ENCODE results near the gene IGF2.

IGF2 gene

DNA sequence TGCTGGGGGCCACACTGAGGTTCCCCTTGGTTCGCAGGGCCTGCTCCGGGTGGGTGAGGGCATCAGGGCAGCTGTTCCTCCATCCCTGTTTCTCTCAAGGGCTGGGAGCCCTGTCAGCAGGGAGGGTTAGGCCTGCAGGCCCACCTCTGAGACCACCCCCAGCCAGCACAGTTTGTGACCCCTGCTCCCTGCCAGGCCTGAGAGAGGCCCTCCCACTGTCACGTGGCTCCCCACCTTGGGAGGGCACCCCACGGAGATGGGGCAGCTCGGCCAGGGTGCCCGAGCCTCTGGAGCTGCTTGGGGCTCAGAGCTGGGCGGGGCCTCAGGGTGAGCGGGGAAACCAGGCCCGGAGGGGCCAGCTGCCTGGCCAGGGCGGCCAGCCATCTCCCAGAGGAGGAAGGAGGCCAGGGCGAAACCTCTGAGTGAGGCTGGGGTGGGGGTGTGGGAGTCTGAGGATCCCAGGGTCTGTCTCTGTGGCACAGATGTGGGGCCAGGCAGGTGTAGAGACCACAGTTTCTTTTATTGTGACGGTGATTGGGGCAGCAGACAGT is 24.3 kb upstream of the IGF2 start:
- TF ChIP-seq ESRRG (CRISPR knock-in tag; IDR thresholded peaks at IDR 0.05) (no peak), ARNTL (CRISPR knock-in tag; IDR thresholded peaks at IDR 0.05; ENCODE audit: borderline replicate concordance, low read depth) (no peak), POU6F1 (CRISPR knock-in tag; IDR thresholded peaks at IDR 0.05; ENCODE audit: borderline replicate concordance, low read depth) (no peak)
- ATAC-seq = no peak

DNA sequence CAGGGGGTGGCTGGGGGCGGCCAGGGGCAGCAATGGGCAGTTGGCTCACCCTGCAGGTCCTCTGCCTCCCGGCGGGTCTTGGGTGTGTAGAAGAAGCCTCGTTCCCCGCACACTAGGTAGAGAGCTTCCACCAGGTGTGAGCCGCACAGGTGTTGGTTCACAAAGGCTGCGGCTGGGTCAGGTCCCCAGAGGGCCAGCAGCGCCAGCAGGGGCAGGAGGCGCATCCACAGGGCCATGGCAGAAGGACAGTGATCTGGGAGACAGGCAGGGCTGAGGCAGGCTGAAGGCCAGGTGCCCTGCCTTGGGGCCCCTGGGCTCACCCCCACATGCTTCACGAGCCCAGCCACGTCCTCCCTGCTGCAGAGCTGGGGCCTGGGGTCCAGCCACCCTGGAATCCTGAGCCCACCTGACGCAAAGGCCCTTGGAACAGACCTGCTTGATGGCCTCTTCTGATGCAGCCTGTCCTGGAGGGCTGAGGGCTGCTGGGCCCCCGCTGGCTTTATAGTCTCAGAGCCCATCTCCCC is 21.6 kb upstream of the IGF2 start, which contains the start of gene INS:
INS (minus strand) TSS at position 474 of the 524 bp plus-strand sequence; CDS start at position 236, 238 bp downstream.
- ATAC-seq = no peak
- TF ChIP-seq GLIS3 (CRISPR knock-in tag; IDR thresholded peaks at IDR 0.05) = no peak
- no peak for TF ChIP-seq TCF4 (CRISPR knock-in tag; IDR thresholded peaks at IDR 0.05; ENCODE audit: borderline replicate concordance)
- no peak for TF ChIP-seq RARB (CRISPR knock-in tag; IDR thresholded peaks at IDR 0.05)
- no peak for TF ChIP-seq PPARA (CRISPR knock-in tag; IDR thresholded peaks at IDR 0.05; ENCODE audit: borderline replicate concordance)
- TF ChIP-seq TSHZ2 (CRISPR knock-in tag; IDR thresholded peaks at IDR 0.05) = no peak
- TF ChIP-seq ZNF565 (CRISPR knock-in tag; conservative IDR thresholded peaks at IDR 0.05; ENCODE audit: low read depth) = no peak
- TF ChIP-seq ESRRG (CRISPR knock-in tag; IDR thresholded peaks at IDR 0.05) = no peak
- no peak for TF ChIP-seq TOX (CRISPR knock-in tag; IDR thresholded peaks at IDR 0.05; ENCODE audit: borderline replicate concordance)
- no peak for TF ChIP-seq CSDC2 (CRISPR knock-in tag; IDR thresholded peaks at IDR 0.05)
- TF ChIP-seq CSRNP3 (CRISPR knock-in tag; IDR thresholded peaks at IDR 0.05) = no peak
- TF ChIP-seq ARNTL (CRISPR knock-in tag; IDR thresholded peaks at IDR 0.05; ENCODE audit: borderline replicate concordance, low read depth) = no peak
- TF ChIP-seq ZC3H10 (CRISPR knock-in tag; IDR thresholded peaks at IDR 0.05) = no peak
- TF ChIP-seq PATZ1 (CRISPR knock-in tag; IDR thresholded peaks at IDR 0.05; ENCODE audit: borderline replicate concordance) = no peak
- no peak for TF ChIP-seq BACH2 (CRISPR knock-in tag; IDR thresholded peaks at IDR 0.05; ENCODE audit: borderline replicate concordance)
- TF ChIP-seq ZNF8 (CRISPR knock-in tag; IDR thresholded peaks at IDR 0.05) = no peak

DNA sequence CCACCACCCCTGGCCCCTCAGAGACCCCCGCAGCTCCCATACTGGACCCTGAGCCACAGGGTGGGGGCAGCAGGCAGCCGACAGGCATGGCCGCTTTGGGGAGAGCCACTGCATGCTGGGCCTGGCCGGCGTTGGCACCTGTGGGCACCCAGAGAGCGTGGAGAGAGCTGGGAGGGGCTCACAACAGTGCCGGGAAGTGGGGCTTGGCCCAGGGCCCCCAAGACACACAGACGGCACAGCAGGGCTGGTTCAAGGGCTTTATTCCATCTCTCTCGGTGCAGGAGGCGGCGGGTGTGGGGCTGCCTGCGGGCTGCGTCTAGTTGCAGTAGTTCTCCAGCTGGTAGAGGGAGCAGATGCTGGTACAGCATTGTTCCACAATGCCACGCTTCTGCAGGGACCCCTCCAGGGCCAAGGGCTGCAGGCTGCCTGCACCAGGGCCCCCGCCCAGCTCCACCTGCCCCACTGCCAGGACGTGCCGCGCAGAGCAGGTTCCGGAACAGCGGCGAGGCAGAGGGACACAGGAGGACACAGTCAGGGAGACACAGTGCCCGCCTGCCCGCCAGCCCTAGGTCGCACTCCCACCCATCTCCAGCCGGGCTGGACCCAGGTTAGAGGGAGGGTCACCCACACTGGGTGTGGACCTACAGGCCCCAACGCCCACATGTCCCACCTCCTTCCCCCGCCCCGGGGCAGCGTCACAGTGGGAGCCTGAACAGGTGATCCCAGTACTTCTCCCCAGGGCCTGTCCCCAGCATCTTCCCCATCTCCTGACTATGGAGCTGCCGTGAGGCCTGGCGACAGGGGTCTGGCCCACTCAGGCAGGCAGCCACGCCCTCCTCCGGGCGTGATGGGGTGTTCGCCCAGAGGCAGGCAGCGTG is 20.6 kb upstream of the IGF2 start:
- ATAC-seq = no peak
- TF ChIP-seq PPARA (CRISPR knock-in tag; IDR thresholded peaks at IDR 0.05; ENCODE audit: borderline replicate concordance) (no peak), TCF4 (CRISPR knock-in tag; IDR thresholded peaks at IDR 0.05; ENCODE audit: borderline replicate concordance) (no peak), SNAI2 (CRISPR knock-in tag; IDR thresholded peaks at IDR 0.05) (no peak), ZC3H10 (CRISPR knock-in tag; IDR thresholded peaks at IDR 0.05) (no peak), OSR1 (CRISPR knock-in tag; IDR thresholded peaks at IDR 0.05) (no peak), ZFP30 (CRISPR knock-in tag; IDR thresholded peaks at IDR 0.05) (no peak), RARB (CRISPR knock-in tag; IDR thresholded peaks at IDR 0.05) (no peak), ZNF8 (CRISPR knock-in tag; IDR thresholded peaks at IDR 0.05) (no peak), TSHZ2 (CRISPR knock-in tag; IDR thresholded peaks at IDR 0.05) (no peak), ZFP3 (CRISPR knock-in tag; IDR thresholded peaks at IDR 0.05) (no peak), ISL1 (CRISPR knock-in tag; IDR thresholded peaks at IDR 0.05) (no peak), GLIS3 (CRISPR knock-in tag; IDR thresholded peaks at IDR 0.05) (no peak), CSDC2 (CRISPR knock-in tag; IDR thresholded peaks at IDR 0.05) (no peak), ARNTL (CRISPR knock-in tag; IDR thresholded peaks at IDR 0.05; ENCODE audit: borderline replicate concordance, low read depth) (no peak), BACH2 (CRISPR knock-in tag; IDR thresholded peaks at IDR 0.05; ENCODE audit: borderline replicate concordance) (no peak), ZNF565 (CRISPR knock-in tag; conservative IDR thresholded peaks at IDR 0.05; ENCODE audit: low read depth) (no peak)
